ENCODE measurements around the gene FTHL17. TPM values are rescaled to one million over a fixed set of nuclear protein-coding genes. Genes with fewer than 3 reads are reported as not detected.

FTHL17 gene
- total RNA-seq, 4 donors from 2014 or later: not detected

- no peak for TF ChIP-seq EP300 (IDR thresholded peaks at IDR 0.05)
- TF ChIP-seq POLR2A (IDR thresholded peaks at IDR 0.05): no peak
- TF ChIP-seq CTCF (IDR thresholded peaks at IDR 0.05): no peak
- Histone ChIP-seq H3K27me3 (peaks cover 0 to 4% of the 10 kb centered on the region in 2 donors), H3K4me1 (no peaks in the 10 kb centered on the region), H3K4me3 (no peak overlapping the region), H3K36me3 (no peaks in the 10 kb centered on the region), H3K27ac (no peak overlapping the region), H3K9me3 (no peaks in the 10 kb centered on the region)
- no peak for DNase-seq (ENCODE audit: low spot score in 2 of 2)
- 82 to 100% methylated on average over 1 of the region's 1 CpG for WGBS, 2 donors
These were observed 8.7 kb downstream of the FTHL17 start for GRCh38 chrX:31063114-31063513.

GRCh38 chrX:31061091-31061490, 10.8 kb downstream of the FTHL17 start:
- Histone ChIP-seq H3K4me1 (no peaks in the 10 kb centered on the region), H3K4me3 (no peak overlapping the region), H3K27me3 (peaks cover 0 to 4% of the 10 kb centered on the region in 2 donors), H3K36me3 (no peaks in the 10 kb centered on the region), H3K9me3 (no peaks in the 10 kb centered on the region), H3K27ac (no peak overlapping the region)
- WGBS, 2 donors: 64 to 84% methylated on average over 3 of the region's 3 CpGs
- TF ChIP-seq POLR2A (IDR thresholded peaks at IDR 0.05) (no peak), EP300 (IDR thresholded peaks at IDR 0.05) (no peak), CTCF (IDR thresholded peaks at IDR 0.05) (no peak)
- no peak for DNase-seq (ENCODE audit: low spot score in 2 of 2)

DNA sequence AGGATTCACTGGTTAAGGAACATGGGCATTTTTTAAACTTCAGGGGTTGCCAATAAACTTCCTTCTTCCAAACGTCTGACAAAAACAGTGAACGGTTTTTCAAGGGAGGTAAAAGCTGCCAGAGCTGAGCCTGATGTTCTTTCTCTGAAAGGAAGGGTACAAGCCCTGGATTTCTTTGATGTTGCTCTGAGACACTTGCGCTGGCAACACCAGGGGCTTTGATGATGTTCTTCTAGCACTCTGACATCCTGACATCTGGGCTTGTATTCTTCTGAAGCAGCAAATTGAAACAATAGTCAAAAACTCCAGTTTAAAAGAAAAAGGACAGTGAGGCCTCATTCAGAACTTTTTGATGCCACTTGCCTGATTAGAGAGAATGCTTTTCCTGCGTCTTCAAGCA, 11.8 kb downstream of the FTHL17 start:
- Histone ChIP-seq H3K4me1 (no peaks in the 10 kb centered on the region), H3K27me3 (peaks cover 0 to 4% of the 10 kb centered on the region in 2 donors), H3K4me3 (no peak overlapping the region), H3K36me3 (no peaks in the 10 kb centered on the region), H3K27ac (no peak overlapping the region), H3K9me3 (no peaks in the 10 kb centered on the region)
- TF ChIP-seq CTCF (IDR thresholded peaks at IDR 0.05) (no peak), POLR2A (IDR thresholded peaks at IDR 0.05) (no peak), EP300 (IDR thresholded peaks at IDR 0.05) (no peak)
- no peak for DNase-seq (ENCODE audit: low spot score in 2 of 2)
- WGBS, 2 donors: 44 to 47% methylated on average over 4 of the region's 4 CpGs

DNA sequence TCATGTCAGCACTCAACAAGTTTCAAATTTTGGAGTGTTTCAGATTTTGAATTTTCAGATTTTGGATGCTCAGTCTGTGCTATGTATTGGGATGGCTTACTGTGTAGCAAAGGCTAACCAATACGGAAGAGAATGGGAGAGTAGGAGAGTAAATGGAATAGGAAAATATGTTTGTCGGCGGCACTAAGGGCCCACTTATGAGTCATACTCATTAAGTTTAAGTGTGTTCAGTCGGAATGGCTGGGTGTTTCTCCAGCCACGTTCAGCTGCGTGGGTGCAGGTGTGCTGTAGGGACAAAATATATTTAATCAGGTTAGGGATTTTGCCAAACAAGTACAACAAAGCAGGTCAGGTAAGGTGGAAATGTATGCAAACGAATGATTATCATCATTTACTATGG, 13.6 kb downstream of the FTHL17 start:
- Histone ChIP-seq H3K36me3 (no peaks in the 10 kb centered on the region), H3K27ac (no peak overlapping the region), H3K4me3 (no peak overlapping the region), H3K4me1 (no peaks in the 10 kb centered on the region), H3K27me3 (peaks cover 0 to 4% of the 10 kb centered on the region in 2 donors), H3K9me3 (no peaks in the 10 kb centered on the region)
- no peak for TF ChIP-seq CTCF (IDR thresholded peaks at IDR 0.05)
- no peak for TF ChIP-seq EP300 (IDR thresholded peaks at IDR 0.05)
- TF ChIP-seq POLR2A (IDR thresholded peaks at IDR 0.05): no peak
- WGBS, 2 donors: 76 to 91% methylated on average over 7 of the region's 7 CpGs
- no peak for DNase-seq (ENCODE audit: low spot score in 2 of 2)

DNA sequence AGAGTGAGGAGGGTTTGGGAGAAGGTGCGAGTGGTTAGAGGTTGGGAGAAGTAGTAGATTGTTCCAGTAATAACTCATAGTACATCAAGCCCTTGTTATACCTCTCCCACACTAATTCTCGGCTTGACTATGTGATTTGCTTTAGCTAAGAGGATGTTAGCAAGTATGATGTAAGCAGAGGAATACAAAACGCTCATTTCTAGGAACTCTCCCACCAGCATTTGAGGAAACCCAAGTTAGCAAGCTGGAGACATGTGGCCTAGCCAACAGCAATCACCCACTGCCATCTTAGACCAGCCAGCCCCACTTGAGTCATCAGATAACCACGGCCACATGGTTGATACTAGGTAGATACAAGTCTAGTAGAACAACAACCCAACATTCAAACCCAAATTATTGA, 14.2 kb downstream of the FTHL17 start:
- H3K4me3 ChIP-seq: no peak overlapping the region
- no peak overlapping the region for H3K27ac ChIP-seq
- peaks cover 0 to 4% of the 10 kb centered on the region in 2 donors for H3K27me3 ChIP-seq
- WGBS, 2 donors: 69 to 89% methylated on average over 4 of the region's 4 CpGs
- DNase-seq (ENCODE audit: low spot score in 2 of 2): no peak
- H3K4me1 ChIP-seq: no peaks in the 10 kb centered on the region
- no peaks in the 10 kb centered on the region for H3K9me3 ChIP-seq
- H3K36me3 ChIP-seq: no peaks in the 10 kb centered on the region
- TF ChIP-seq CTCF (IDR thresholded peaks at IDR 0.05): no peak
- no peak for TF ChIP-seq EP300 (IDR thresholded peaks at IDR 0.05)
- no peak for TF ChIP-seq POLR2A (IDR thresholded peaks at IDR 0.05)
